Large intestine (tissue), 12 donors: ENCODE results near the gene ZG16. TPM values are rescaled to one million over a fixed set of nuclear protein-coding genes. Genes with fewer than 3 reads are reported as not detected.
"Not testable (repeated sequence)": the region's sequence is repeated elsewhere in the genome, so short reads cannot be mapped to it uniquely, and the experiment has no call there.

ENCODE experiments used
- DNase-seq, 2 donors: peaks; one replicate each; pipeline versions ENCODE4 v3.0.0 to v3.0.0-alpha.2; 2013
- H3K27ac ChIP-seq: one replicate; pipeline ENCODE4 v1.5.1; 2013; ENCODE audit warnings: low read length
- H3K27me3 ChIP-seq: 2 replicates; pipeline ENCODE4 v1.6.1; 2013; ENCODE audit warnings: low read length; ENCODE audit not compliant: control insufficient read depth, insufficient read depth
- H3K36me3 ChIP-seq: 2 replicates; pipeline ENCODE4 v1.6.1; 2013; ENCODE audit warnings: low read length; ENCODE audit not compliant: control insufficient read depth, insufficient read depth
- H3K4me1 ChIP-seq: one replicate; pipeline ENCODE4 v1.6.1; 2013; ENCODE audit warnings: low read length; ENCODE audit not compliant: control insufficient read depth, insufficient read depth
- H3K4me3 ChIP-seq: one replicate; pipeline ENCODE4 v1.5.1; 2013; ENCODE audit warnings: low read length
- H3K9me3 ChIP-seq: one replicate; pipeline ENCODE4 v1.6.1; 2013; ENCODE audit warnings: mild to moderate bottlenecking, low read depth, low read length, moderate library complexity; ENCODE audit not compliant: control insufficient read depth
- WGBS: methylation state at CpG from one replicate; pipeline ENCODE4 v1.1.5; 2013; ENCODE audit warnings: low lambda C conversion rate; ENCODE audit not compliant: insufficient coverage; 5-methylcytosine and 5-hydroxymethylcytosine counted together
- long read RNA-seq, 11 donors: transcript quantifications; one replicate each; lab custom pipeline, GENCODE V29; 2026
- polyA plus RNA-seq: library from polyadenylated mRNA; unstranded; fragments of 120-200 nt; gene quantifications from one replicate; pipeline ENCODE4 v1.2.1, GENCODE V29; 2013

ZG16 gene, protein sequence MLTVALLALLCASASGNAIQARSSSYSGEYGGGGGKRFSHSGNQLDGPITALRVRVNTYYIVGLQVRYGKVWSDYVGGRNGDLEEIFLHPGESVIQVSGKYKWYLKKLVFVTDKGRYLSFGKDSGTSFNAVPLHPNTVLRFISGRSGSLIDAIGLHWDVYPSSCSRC
- 2.2 TPM for polyA plus RNA-seq
- long read RNA-seq, donor 1 = 0 reads
- long read RNA-seq, donor 2, partial matches to known transcripts = 10 of 17 reads
- long read RNA-seq, donor 2, other reads (novel, unspliced or antisense) = 5 of 17 reads
- long read RNA-seq, donor 3 = 0 reads
- long read RNA-seq, donor 4 = 0 reads
- long read RNA-seq, donor 5, transcript ZG16-201 (4 exons, 3,132 nt) = major isoform, 23 of 49 reads
- long read RNA-seq, donor 5, partial matches to known transcripts = 26 of 49 reads
- long read RNA-seq, donor 5, other reads (novel, unspliced or antisense) = 0 of 49 reads
- long read RNA-seq, donor 6 = 0 reads
- long read RNA-seq, donor 7, transcript ZG16-201 (4 exons, 3,132 nt) = major isoform, 24 of 48 reads
- long read RNA-seq, donor 7, partial matches to known transcripts = 24 of 48 reads
- long read RNA-seq, donor 7, other reads (novel, unspliced or antisense) = 0 of 48 reads
- long read RNA-seq, donor 8, partial matches to known transcripts = 15 of 29 reads
- long read RNA-seq, donor 8, other reads (novel, unspliced or antisense) = 12 of 29 reads
- long read RNA-seq, donor 9, partial matches to known transcripts = 9 of 11 reads
- long read RNA-seq, donor 9, other reads (novel, unspliced or antisense) = 0 of 11 reads
- long read RNA-seq, donor 10, partial matches to known transcripts = 0 of 2 reads
- long read RNA-seq, donor 10, other reads (novel, unspliced or antisense) = 0 of 2 reads
- long read RNA-seq, donor 11, partial matches to known transcripts = 0 of 2 reads
- long read RNA-seq, donor 11, other reads (novel, unspliced or antisense) = 0 of 2 reads

GRCh38 chr16:29777576-29778350 is at the start of gene ZG16:
TSS of gene ZG16 (plus strand) at chr16:29778256. CDS start at chr16:29779267, 1,011 bp downstream.
- Histone ChIP-seq H3K27ac (no peak within 1 kb of the TSS), H3K9me3 (no peaks in the 10 kb centered on the region), H3K27me3 (no peaks in the 10 kb centered on the region), H3K4me1 (no peaks in the 10 kb centered on the region), H3K36me3 (no peaks in the 10 kb centered on the region), H3K4me3 (no peak within 1 kb of the TSS)
- no peak for DNase-seq
- 76% methylated on average over 3 of the region's 10 CpGs for WGBS

GRCh38 chr16:29729116-29729521 is 48.9 kb upstream of the ZG16 start:
- Histone ChIP-seq H3K9me3 (no peaks in the 10 kb centered on the region), H3K27me3 (no peaks in the 10 kb centered on the region), H3K4me1 (no peaks in the 10 kb centered on the region), H3K27ac (no peak overlapping the region), H3K36me3 (no peaks in the 10 kb centered on the region), H3K4me3 (no peak overlapping the region)
- peak in 1 of 2 donors; percentile 32 for DNase-seq
- WGBS = no CpG with 5 or more reads among the region's 6 CpGs

DNA sequence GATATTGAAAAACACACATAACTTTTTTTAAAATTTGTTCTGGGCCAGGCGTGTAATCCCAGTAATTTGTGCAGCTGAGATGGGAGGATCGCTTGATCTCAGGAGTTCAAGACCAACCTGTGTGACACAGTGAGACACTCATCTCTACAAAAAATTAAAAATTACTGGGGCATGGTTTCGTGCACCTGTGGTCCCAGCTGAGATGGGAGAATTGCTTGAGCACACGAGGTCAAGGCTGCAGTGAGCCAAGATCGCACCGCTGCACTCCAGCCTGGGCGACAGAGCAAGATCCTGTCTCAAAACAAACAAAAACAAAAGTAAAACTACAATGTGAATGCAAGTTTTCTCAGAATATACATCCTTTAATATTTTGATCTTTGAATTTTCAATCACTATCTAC is 47.4 kb upstream of the ZG16 start:
- DNase-seq = no peak
- Histone ChIP-seq H3K27ac (no peak overlapping the region), H3K36me3 (no peaks in the 10 kb centered on the region), H3K4me1 (no peaks in the 10 kb centered on the region), H3K4me3 (no peak overlapping the region), H3K9me3 (no peaks in the 10 kb centered on the region), H3K27me3 (no peaks in the 10 kb centered on the region)
- WGBS = 67% methylated on average over 3 of the region's 7 CpGs

DNA sequence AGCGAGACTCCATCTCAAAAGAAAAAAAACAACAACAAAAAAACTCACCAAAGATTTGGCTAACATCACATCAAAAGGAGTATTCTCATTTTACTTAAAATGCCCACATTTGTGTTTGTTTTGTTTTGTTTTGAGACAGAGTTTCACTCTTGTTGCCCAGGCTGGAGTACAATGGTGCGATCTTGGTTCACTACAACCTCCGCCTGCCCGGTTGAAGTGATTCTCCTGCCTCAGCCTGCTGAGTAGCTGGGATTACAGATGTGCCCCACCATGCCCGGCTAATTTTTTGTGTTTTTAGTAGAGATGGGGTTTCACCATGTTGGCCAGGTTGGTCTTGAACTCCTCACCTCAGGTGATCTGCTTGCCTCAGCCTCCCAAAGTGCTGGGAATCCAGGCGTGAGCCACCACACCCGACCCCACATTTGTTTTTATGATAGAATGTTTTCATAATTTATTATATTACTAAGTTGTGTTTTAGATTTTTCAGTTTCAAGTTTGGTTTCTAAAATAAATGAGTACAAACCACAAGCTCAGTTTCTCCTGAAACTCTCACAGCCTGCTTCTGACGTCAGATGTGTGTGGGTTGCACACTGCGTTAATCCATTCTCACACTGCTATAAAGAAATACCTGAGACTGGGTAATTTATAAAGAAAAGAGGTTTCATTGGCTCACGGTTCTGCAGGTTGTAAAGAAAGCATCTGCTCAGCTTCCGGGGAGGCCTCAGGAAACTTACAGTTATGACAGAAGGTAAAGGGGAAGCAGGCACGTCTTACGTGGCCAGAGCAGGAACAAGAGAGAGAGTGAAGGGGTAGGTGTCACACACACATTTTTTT is 46.1 kb upstream of the ZG16 start:
- not testable (repeated sequence) for H3K4me3 ChIP-seq, H3K4me1 ChIP-seq, DNase-seq, H3K27me3 ChIP-seq, H3K36me3 ChIP-seq, H3K27ac ChIP-seq, H3K9me3 ChIP-seq
- no CpG with 5 or more reads among the region's 13 CpGs for WGBS

GRCh38 chr16:29734786-29735185 is 43.3 kb upstream of the ZG16 start:
- DNase-seq = no peak
- peaks cover 26% of the 10 kb centered on the region for H3K4me1 ChIP-seq
- no peaks in the 10 kb centered on the region for H3K9me3 ChIP-seq
- no CpG with 5 or more reads among the region's 1 CpG for WGBS
- no peak overlapping the region for H3K27ac ChIP-seq
- H3K4me3 ChIP-seq = no peak overlapping the region
- H3K36me3 ChIP-seq = no peaks in the 10 kb centered on the region
- no peaks in the 10 kb centered on the region for H3K27me3 ChIP-seq

DNA sequence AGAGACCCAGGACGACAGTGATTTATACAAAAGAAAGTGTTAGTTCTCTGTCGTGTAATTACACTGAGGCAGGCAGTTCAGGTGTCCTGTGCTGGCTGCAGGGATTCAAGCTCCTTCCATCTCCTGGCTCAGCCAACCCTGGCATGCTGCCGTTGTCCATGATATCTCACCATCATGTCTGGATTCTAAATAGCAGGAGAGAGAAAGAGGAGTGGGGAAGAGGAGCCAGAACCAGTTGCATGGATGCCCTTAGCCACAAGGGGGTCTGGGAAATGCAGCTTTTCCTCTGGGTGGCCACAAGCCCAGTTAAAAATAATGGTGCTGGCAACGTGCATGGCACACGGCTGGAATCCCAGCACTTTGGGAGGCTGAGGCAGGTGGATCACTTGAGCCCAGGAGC is 41.9 kb upstream of the ZG16 start:
- Histone ChIP-seq H3K9me3 (no peaks in the 10 kb centered on the region), H3K27me3 (no peaks in the 10 kb centered on the region), H3K36me3 (no peaks in the 10 kb centered on the region), H3K27ac (peak overlapping the region; percentile 43), H3K4me3 (no peak overlapping the region), H3K4me1 (peaks cover 37% of the 10 kb centered on the region)
- DNase-seq = no peak
- WGBS = no CpG with 5 or more reads among the region's 5 CpGs

DNA sequence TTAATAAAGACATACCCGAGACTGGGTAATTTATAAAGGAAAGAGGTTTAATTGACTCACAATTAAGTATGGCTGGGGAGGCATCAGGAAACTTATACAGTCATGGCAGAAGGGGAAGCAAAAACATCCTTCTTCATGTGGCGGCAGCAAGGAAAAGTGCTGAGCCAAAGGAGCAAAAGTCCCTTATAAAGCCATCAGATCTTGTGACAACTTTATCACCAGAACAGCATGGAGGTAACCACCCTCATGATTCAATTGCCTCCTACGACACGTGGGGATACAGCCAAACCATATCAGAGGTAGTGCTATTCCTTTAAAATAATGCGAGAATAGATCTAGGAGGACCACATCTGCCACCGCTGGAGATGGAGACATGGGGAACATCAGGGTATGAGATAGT is 41.3 kb upstream of the ZG16 start:
- peak; percentile 74 to 85 for DNase-seq
- Histone ChIP-seq H3K36me3 (no peaks in the 10 kb centered on the region), H3K27me3 (no peaks in the 10 kb centered on the region), H3K4me3 (no peak overlapping the region), H3K27ac (peak overlapping the region; percentile 48), H3K4me1 (peaks cover 43% of the 10 kb centered on the region), H3K9me3 (no peaks in the 10 kb centered on the region)
- WGBS = 83% methylated on average over 1 of the region's 6 CpGs

GRCh38 chr16:29737713-29738112 is 40.3 kb upstream of the ZG16 start:
- H3K36me3 ChIP-seq = no peaks in the 10 kb centered on the region

DNA sequence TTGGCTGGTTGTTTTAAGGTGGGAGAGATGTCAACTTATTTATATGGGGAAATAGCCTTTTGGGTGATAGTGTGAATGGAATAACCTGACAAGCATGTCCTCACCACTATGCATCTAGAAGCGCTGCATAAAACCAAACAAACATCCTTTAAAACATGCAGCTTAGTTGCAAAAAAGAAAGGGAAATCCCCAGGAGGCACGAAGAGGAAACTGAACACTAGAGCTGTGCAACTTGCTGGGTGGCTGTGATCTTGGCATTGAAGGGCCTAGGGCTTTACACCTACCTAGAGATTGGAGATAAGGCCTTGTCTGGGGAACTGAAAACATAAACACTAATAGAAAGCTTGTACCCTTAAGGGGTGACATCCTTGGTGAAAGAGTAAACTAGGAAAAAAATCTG is 39.5 kb upstream of the ZG16 start:
- DNase-seq = no peak
- no peaks in the 10 kb centered on the region for H3K27me3 ChIP-seq
- no peaks in the 10 kb centered on the region for H3K36me3 ChIP-seq
- 70% methylated on average over 2 of the region's 2 CpGs for WGBS
- H3K27ac ChIP-seq = no peak overlapping the region
- no peak overlapping the region for H3K4me3 ChIP-seq
- peaks cover 43% of the 10 kb centered on the region for H3K4me1 ChIP-seq
- no peaks in the 10 kb centered on the region for H3K9me3 ChIP-seq

More at GRCh38 chr16:29737713-29738112, 40.3 kb upstream of the ZG16 start:
- Histone ChIP-seq H3K9me3 (no peaks in the 10 kb centered on the region), H3K4me3 (no peak overlapping the region), H3K27me3 (no peaks in the 10 kb centered on the region), H3K27ac (no peak overlapping the region), H3K4me1 (peaks cover 43% of the 10 kb centered on the region)
- no CpG with 5 or more reads among the region's 5 CpGs for WGBS
- DNase-seq = peak in 1 of 2 donors; percentile 44
